ENCODE data around the gene SERHL2. TPM values are rescaled to one million over a fixed set of nuclear protein-coding genes. Genes with fewer than 3 reads are reported as not detected.

SERHL2 gene
- total RNA-seq, 1 experiment from 2014 or later: 1.0 TPM

- TF ChIP-seq CTCF (conservative IDR thresholded peaks at IDR 0.05): no peak
- Histone ChIP-seq H4K20me1 (ENCODE audit: control insufficient read depth, insufficient read depth, insufficient read length) (no peaks in the 10 kb centered on the region), H4K91ac (ENCODE audit: insufficient read length, low read depth, low read length) (no peak overlapping the region), H3K79me1 (ENCODE audit: insufficient read depth, low read depth, low read length, poor library complexity, severe bottlenecking) (peaks cover 3% of the 10 kb centered on the region), H3K23me2 (ENCODE audit: insufficient read length, low read depth, low read length, poor library complexity, severe bottlenecking) (no peaks in the 10 kb centered on the region), H2BK12ac (ENCODE audit: insufficient read length, low read depth, low read length) (no peak overlapping the region), H3K9me3 (ENCODE audit: control insufficient read depth, low read depth, low read length) (no peaks in the 10 kb centered on the region), H3K79me2 (ENCODE audit: insufficient read depth, low read length) (no peaks in the 10 kb centered on the region), H3K9ac (ENCODE audit: extremely low read depth, insufficient read length, low read length) (no peak overlapping the region), H2AFZ (ENCODE audit: low read length) (no peak overlapping the region), H2BK15ac (ENCODE audit: low read depth, low read length) (no peak overlapping the region), H3K4me2 (ENCODE audit: insufficient read depth, insufficient read length, low read length) (no peak overlapping the region), H3K4ac (ENCODE audit: low read depth, low read length) (no peak overlapping the region), H3K27ac (ENCODE audit: insufficient read length, low read depth, low read length) (no peak overlapping the region), H3K27me3 (ENCODE audit: insufficient read depth, low read length) (no peaks in the 10 kb centered on the region), H3T11ph (ENCODE audit: low read length) (no peak overlapping the region), H2BK120ac (ENCODE audit: low read depth, low read length, poor library complexity, severe bottlenecking) (no peak overlapping the region), H3K18ac (ENCODE audit: insufficient read length, low read depth, low read length) (no peak overlapping the region), H2BK5ac (ENCODE audit: insufficient read length, low read length) (no peak overlapping the region), H2AK5ac (ENCODE audit: insufficient read length, low read length) (no peak overlapping the region), H3K56ac (ENCODE audit: insufficient read length, low read depth, low read length) (no peak overlapping the region), H3K23ac (ENCODE audit: insufficient read length, low read depth, low read length) (no peak overlapping the region), H4K8ac (replicated peaks; ENCODE audit: insufficient read length, low read depth, low read length) (no peak overlapping the region), H2BK20ac (ENCODE audit: low read depth, low read length, poor library complexity, severe bottlenecking) (no peak overlapping the region), H3K14ac (ENCODE audit: insufficient read depth, low read length) (no peak overlapping the region), H3K4me1 (ENCODE audit: insufficient read depth, low read length) (no peaks in the 10 kb centered on the region; the same call in 1 of the 2 replicates), H4K5ac (ENCODE audit: insufficient read length, low read depth, low read length) (no peak overlapping the region)
- Mint-ChIP-seq H3K27me3 (ENCODE audit: low read depth) (no peaks in the 10 kb centered on the region), H3K9me3 (no peaks in the 10 kb centered on the region), H3K4me1 (no peaks in the 10 kb centered on the region), H3K4me3 (no peak overlapping the region), H3K27ac (no peak overlapping the region; a peak in 3 of 7 replicates), H3K36me3 (ENCODE audit: insufficient read depth in 1 of 3, low read depth in 3 of 3) (peaks cover 53 to 96% (median 90%) of the 10 kb centered on the region in 3 experiments; a peak in 6 of 7 replicates)
- DNase-seq: no peak
- WGBS (ENCODE audit: extremely low coverage, insufficient read length, low lambda C conversion rate): no CpG with 5 or more reads among the region's 11 CpGs
Measured at GRCh38 chr22:42596863-42597530, 43.2 kb downstream of the SERHL2 start.
